Activated naive CD4-positive, alpha-beta T cell treated with anti-CD3 and anti-CD28 coated beads, Interleukin-2, amount 10 ng/mL, durations not matched to agents 5 hours and 36 hours (primary cell): ENCODE measurements around the gene GABARAPL2. TPM values are rescaled to one million over a fixed set of nuclear protein-coding genes. Genes with fewer than 3 reads are reported as not detected.

Experiments used
- total RNA-seq, 2 experiments: library from RNA; stranded (reverse); gene quantifications; one replicate each; pipeline ENCODE4 v1.2.3, GENCODE V29; 2021

GABARAPL2 gene
- total RNA-seq = 10 to 100 TPM; 66.1 to 72.9 TPM

GRCh38 chr16:75566040-75566757 lies at the start of gene GABARAPL2:
Gene GABARAPL2 (plus strand): TSS chr16:75566379. CDS start chr16:75566487, 108 bp downstream.

GRCh38 chr16:75535901-75536300 lies 30.3 kb upstream of the GABARAPL2 start, which contains the start of gene CHST5:
Gene CHST5 (minus strand): TSS chr16:75536108. CDS start chr16:75530384, 5,724 bp downstream.

GRCh38 chr16:75555707-75556430 lies 10.3 kb upstream of the GABARAPL2 start, which contains the start of gene TMEM231:
Gene TMEM231 (minus strand): TSS chr16:75556252. CDS start chr16:75556209, 43 bp downstream.

GRCh38 chr16:75622761-75623605 lies 56.8 kb downstream of the GABARAPL2 start, which contains the start of gene ADAT1:
Gene ADAT1 (minus strand): TSS chr16:75623281. CDS start chr16:75620799, 2,482 bp downstream.

Other genes starting within 250 kb of the GABARAPL2 start
- 10 to 100 TPM; 37.9 to 39.8 TPM for gene CFDP1, start 132.9 kb upstream of the GABARAPL2 start, total RNA-seq
- gene TMEM170A, start 101.7 kb upstream of the GABARAPL2 start, total RNA-seq = 10 to 100 TPM; 35.3 to 35.5 TPM
- not detected for gene CHST6, start 70.9 kb upstream of the GABARAPL2 start, total RNA-seq
- not detected for gene CHST5, start 30.3 kb upstream of the GABARAPL2 start, total RNA-seq
- gene TMEM231, start 10.1 kb upstream of the GABARAPL2 start, total RNA-seq = 1 to 10 TPM; 1.7 to 2.3 TPM
- 10 to 100 TPM; 47.9 to 48.3 TPM for gene ADAT1, start 56.9 kb downstream of the GABARAPL2 start, total RNA-seq
- gene KARS1, start 81.3 kb downstream of the GABARAPL2 start, total RNA-seq = 100 to 1,000 TPM; 185 to 191 TPM
- gene TERF2IP, start 81.4 kb downstream of the GABARAPL2 start, total RNA-seq = 10 to 100 TPM; 65.9 to 67.0 TPM
- gene CPHXL2, start 110.6 kb downstream of the GABARAPL2 start, total RNA-seq = not detected
- not detected for gene DUXB, start 135.1 kb downstream of the GABARAPL2 start, total RNA-seq
- not detected for gene CPHXL, start 160.1 kb downstream of the GABARAPL2 start, total RNA-seq